ENCODE results near the gene LMOD2. TPM values are rescaled to one million over a fixed set of nuclear protein-coding genes. Genes with fewer than 3 reads are reported as not detected.

The LMOD2 gene
- total RNA-seq, 4 donors from 2014 or later = not detected

DNA sequence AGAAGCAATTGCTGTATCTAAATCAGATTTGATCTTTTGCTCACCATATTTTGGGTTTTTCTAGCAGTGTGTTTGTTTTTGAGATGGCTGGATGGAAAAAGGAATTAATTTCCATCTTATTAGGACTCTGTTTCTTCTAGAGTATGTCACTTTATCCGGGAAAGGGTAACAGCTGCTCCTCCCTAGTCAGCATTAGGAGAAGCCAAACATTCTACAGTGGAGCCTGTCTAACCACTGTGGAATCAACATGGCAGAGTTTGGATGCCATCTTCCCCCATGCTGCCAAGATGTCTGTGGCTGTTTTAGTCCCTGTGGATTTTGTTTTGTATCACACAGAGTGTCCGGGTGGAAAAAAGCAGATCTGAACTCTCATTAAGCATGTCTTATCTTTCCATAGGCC lies 16.0 kb upstream of the LMOD2 start:
- intact Hi-C loops (cut with DNase I) = no loop called here
- no peak for DNase-seq
- no peak overlapping the region for H3K4me3 ChIP-seq (replicated peaks in 1 of 3)

DNA sequence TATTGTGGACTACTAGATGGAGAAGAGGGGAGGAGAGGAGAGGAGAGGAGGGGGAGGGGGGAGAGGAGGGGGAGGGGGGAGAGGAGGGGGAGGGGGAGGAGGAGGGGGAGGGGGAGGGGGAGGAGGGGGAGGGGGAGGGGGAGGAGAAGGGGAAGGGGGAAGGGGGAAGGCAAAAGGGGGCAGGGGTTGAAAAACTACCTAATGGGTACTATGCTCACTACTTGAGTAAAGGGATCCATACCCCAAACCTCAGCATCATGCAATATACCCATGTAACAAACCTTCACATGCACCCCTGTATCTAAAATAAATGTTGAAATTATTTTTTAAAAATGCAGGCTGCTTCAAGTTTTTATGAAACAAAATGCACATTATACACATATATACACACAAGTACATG lies 15.1 kb upstream of the LMOD2 start:
- H3K27me3 ChIP-seq = no peaks in the 10 kb centered on the region
- H3K9me3 ChIP-seq = no peaks in the 10 kb centered on the region
- H3K36me3 ChIP-seq = no peaks in the 10 kb centered on the region
- intact Hi-C loops (cut with DNase I) = no loop called here
- H3K27ac ChIP-seq = no peak overlapping the region
- DNase-seq = no peak
- H3K4me3 ChIP-seq (replicated peaks in 1 of 3) = no peak overlapping the region
- TF ChIP-seq, protein P1, sequence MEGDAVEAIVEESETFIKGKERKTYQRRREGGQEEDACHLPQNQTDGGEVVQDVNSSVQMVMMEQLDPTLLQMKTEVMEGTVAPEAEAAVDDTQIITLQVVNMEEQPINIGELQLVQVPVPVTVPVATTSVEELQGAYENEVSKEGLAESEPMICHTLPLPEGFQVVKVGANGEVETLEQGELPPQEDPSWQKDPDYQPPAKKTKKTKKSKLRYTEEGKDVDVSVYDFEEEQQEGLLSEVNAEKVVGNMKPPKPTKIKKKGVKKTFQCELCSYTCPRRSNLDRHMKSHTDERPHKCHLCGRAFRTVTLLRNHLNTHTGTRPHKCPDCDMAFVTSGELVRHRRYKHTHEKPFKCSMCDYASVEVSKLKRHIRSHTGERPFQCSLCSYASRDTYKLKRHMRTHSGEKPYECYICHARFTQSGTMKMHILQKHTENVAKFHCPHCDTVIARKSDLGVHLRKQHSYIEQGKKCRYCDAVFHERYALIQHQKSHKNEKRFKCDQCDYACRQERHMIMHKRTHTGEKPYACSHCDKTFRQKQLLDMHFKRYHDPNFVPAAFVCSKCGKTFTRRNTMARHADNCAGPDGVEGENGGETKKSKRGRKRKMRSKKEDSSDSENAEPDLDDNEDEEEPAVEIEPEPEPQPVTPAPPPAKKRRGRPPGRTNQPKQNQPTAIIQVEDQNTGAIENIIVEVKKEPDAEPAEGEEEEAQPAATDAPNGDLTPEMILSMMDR (IDR thresholded peaks at IDR 0.05) = no peak
- TF ChIP-seq POLR2A (IDR thresholded peaks at IDR 0.05) = no peak
- H3K4me1 ChIP-seq = peaks cover 3 to 6% of the 10 kb centered on the region in 2 donors

More for the DNA sequence above, 16.0 kb upstream of the LMOD2 start:
- Histone ChIP-seq H3K27me3 (no peaks in the 10 kb centered on the region), H3K4me1 (peaks cover 3 to 6% of the 10 kb centered on the region in 2 donors), H3K36me3 (no peaks in the 10 kb centered on the region), H3K9me3 (no peaks in the 10 kb centered on the region), H3K27ac (no peak overlapping the region)
- 89 to 93% methylated on average over 2 of the region's 2 CpGs for WGBS, 2 donors
- TF ChIP-seq, protein P1 (IDR thresholded peaks at IDR 0.05) = no peak
- no peak for TF ChIP-seq POLR2A (IDR thresholded peaks at IDR 0.05)

DNA sequence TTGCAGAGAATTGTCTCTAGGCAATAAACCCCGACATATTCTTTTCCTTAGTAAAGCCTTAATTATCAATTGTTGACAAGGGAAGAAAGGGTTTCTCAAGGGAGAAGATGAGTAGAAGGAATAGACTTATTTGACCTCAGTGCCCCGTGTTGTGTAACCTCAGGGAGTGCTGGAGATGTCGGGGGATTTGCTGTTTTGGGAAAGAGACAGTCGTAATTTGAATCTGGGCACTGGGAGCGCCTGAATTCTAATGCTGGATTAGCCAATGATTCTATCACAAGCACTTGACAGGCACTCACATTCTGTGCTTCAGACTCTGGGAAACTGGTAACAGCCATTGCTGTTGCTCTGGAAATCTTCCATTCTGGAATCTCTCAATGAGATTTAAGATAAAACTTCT lies 13.8 kb upstream of the LMOD2 start:
- Histone ChIP-seq H3K27me3 (no peaks in the 10 kb centered on the region), H3K4me1 (peaks cover 3 to 6% of the 10 kb centered on the region in 2 donors), H3K4me3 (replicated peaks in 1 of 3) (no peak overlapping the region), H3K27ac (no peak overlapping the region), H3K36me3 (no peaks in the 10 kb centered on the region), H3K9me3 (no peaks in the 10 kb centered on the region)
- TF ChIP-seq, protein P1 (IDR thresholded peaks at IDR 0.05) = no peak
- no peak for TF ChIP-seq POLR2A (IDR thresholded peaks at IDR 0.05)
- intact Hi-C loops (cut with DNase I) = no loop called here
- WGBS, 2 donors = 75% methylated on average over 5 of the region's 5 CpGs
- DNase-seq = no peak

DNA sequence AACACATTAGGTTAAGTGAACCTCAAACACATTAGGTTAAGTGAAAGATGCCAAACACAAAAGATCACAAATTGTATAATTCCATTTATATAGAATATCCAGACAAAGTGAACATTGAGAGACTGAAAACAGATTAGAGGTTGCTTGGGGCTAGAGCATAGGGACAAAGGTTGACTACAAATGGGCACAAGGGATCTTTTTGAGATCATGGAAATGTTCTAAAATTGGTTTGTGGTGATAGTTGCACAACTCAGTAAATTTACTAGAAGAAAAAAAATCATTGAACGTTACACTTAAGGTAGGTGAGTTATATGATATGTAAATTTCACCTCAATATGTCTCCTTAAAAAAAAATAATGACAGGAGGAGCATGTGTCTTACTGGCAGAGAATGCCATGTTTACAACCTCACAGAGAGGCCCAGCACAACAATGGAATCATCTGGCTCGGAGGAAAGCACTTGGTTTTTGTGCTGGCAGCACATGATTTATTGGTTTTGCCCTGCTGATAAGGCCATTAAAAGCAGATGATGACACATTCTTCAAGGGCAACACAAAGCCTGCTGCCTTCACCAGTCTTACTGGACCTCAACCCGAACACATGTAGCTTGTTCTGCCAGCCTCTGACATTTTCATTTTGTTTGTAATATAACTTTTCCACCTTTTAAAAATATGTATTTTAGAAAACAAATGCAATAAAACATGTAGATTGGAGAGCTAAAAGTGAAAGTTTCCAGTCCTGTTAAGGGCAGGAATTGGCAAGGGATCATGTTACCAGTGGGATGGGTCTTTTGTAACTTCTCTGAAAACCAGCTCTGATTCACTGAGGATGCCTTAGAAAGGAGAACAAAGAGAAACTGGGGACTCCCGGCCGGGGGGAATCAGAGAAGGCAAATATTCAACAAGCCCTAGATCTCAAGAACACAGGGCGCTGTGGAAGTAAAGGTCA lies 11.9 kb upstream of the LMOD2 start:
- no peaks in the 10 kb centered on the region for H3K27me3 ChIP-seq
- TF ChIP-seq, protein P1 (IDR thresholded peaks at IDR 0.05) = no peak
- TF ChIP-seq POLR2A (IDR thresholded peaks at IDR 0.05) = no peak
- no peak overlapping the region for H3K4me3 ChIP-seq (replicated peaks in 1 of 3)
- peak overlapping the region in 1 of 3 donors; percentile 26 for H3K27ac ChIP-seq
- H3K4me1 ChIP-seq = peaks cover 3 to 6% of the 10 kb centered on the region in 2 donors
- peak; percentile 5 to 17 for DNase-seq
- H3K36me3 ChIP-seq = no peaks in the 10 kb centered on the region
- intact Hi-C loops (cut with DNase I) = no loop called here
- WGBS, 2 donors = 30 to 33% methylated on average over 6 of the region's 6 CpGs
- no peaks in the 10 kb centered on the region for H3K9me3 ChIP-seq

DNA sequence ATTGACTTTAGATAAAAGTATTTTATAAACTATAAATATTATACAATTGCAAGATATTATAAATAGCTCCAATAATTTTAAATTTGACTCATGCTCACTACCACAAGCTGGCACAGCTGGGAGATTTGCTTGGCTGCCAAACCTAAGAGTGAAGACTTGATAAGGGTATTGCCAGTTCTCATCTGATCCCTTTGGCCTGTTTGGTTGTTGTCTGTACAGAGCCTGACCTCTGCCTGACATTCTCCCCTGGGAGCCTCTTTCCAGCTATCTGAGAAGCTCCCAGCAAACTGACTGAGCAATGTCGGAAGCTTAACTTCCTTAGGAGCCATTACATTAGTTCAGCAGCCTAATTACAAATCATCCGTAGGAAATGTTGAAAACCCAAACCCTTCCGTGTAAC lies 10.2 kb upstream of the LMOD2 start:
- H3K4me1 ChIP-seq = peaks cover 3 to 6% of the 10 kb centered on the region in 2 donors
- 66 to 69% methylated on average over 3 of the region's 3 CpGs for WGBS, 2 donors
- no peak for DNase-seq
- no peak overlapping the region for H3K4me3 ChIP-seq (replicated peaks in 1 of 3)
- no peaks in the 10 kb centered on the region for H3K27me3 ChIP-seq
- no peaks in the 10 kb centered on the region for H3K9me3 ChIP-seq
- TF ChIP-seq, protein P1 (IDR thresholded peaks at IDR 0.05) = no peak
- no peak for TF ChIP-seq POLR2A (IDR thresholded peaks at IDR 0.05)
- no peaks in the 10 kb centered on the region for H3K36me3 ChIP-seq
- no peak overlapping the region for H3K27ac ChIP-seq
- intact Hi-C loops (cut with DNase I) = no loop called here

Measured in thyroid gland (tissue), 4 donors.